A549 (cell line): ENCODE data around the gene PITPNM3. TPM values are rescaled to one million over a fixed set of nuclear protein-coding genes. Genes with fewer than 3 reads are reported as not detected.

Experiments used
- ATAC-seq, 2 experiments: fragments of 200-7000 bp in 1 of 2; fragments of >200 bp in 1 of 2; cut with Nextera tagmentation in 1 of 2; cut with Tn5 transposase in 1 of 2; 3 replicates each; pipeline versions ENCODE4 v1.8.0 to v1.9.1; 2018 to 2020; ENCODE audit warnings: mild to moderate bottlenecking in 1 of 2, moderate library complexity in 1 of 2
- CTCF ChIA-PET: fragments of 300-600 bp; sonication (Branson Sonifier 250); formaldehyde crosslinking; extraction: SDS; loops from one replicate; lab custom pipeline; 2021; ENCODE audit warnings: antibody characterized with exemption, inconsistent platforms; lab: Yijun Ruan, JAX
- POLR2A ChIA-PET: fragments of 350-600 bp; formaldehyde crosslinking; extraction: SDS; loops from one replicate; lab custom pipeline; 2021; ENCODE audit warnings: antibody characterized with exemption, inconsistent platforms; lab: Yijun Ruan, JAX
- DNase-seq, 2 experiments: peaks; one replicate each; pipeline versions ENCODE4 v3.0.0 to v3.0.0-alpha.2; 2011 to 2016; ENCODE audit warnings: low read depth in 1 of 2, low spot score in 1 of 2
- FAIRE-seq: peaks from 2 replicates; lab custom pipeline; 2011; peaks lifted over from hg19 to GRCh38; lab: Jason Lieb, UNC
- H3K27ac ChIP-seq, 2 experiments: fragments of >200 bp; sonication (Bioruptor Twin); formaldehyde crosslinking; 3 replicates each; pipeline ENCODE4 v1.5.1; 2016 to 2017
- H3K4me1 ChIP-seq: fragments of >200 bp; sonication (Bioruptor Twin); formaldehyde crosslinking; 3 replicates; pipeline ENCODE4 v1.6.1; 2016
- H3K4me2 ChIP-seq: fragments of >200 bp; sonication (Bioruptor Twin); formaldehyde crosslinking; 3 replicates; pipeline ENCODE4 v1.6.1; 2016
- H3K4me3 ChIP-seq: fragments of >200 bp; sonication (Bioruptor Twin); formaldehyde crosslinking; 3 replicates; pipeline ENCODE4 v1.5.1; 2016
- H3K9me3 ChIP-seq: fragments of >200 bp; sonication (Bioruptor Twin); formaldehyde crosslinking; 3 replicates; pipeline ENCODE4 v1.6.1; 2016
- CHD4 ChIP-seq: fragments of 200-600 bp; sonication (generic); IDR thresholded peaks from 2 replicates; pipeline ENCODE4 v1.6.1; 2016; ENCODE audit warnings: antibody characterized with exemption, mild to moderate bottlenecking, borderline replicate concordance
- EHMT2 ChIP-seq: fragments of 200-600 bp; sonication (generic); IDR thresholded peaks from 2 replicates; pipeline ENCODE4 v1.6.1; 2016; ENCODE audit warnings: antibody characterized with exemption, low read depth, mild to moderate bottlenecking, moderate library complexity
- EP300 ChIP-seq, 2 experiments: fragments of >200 bp; sonication (Bioruptor Twin); formaldehyde crosslinking; IDR thresholded peaks; 2 replicates in 1 of 2; 3 replicates in 1 of 2; pipeline ENCODE4 v1.6.1; 2016 to 2017
- FOSB ChIP-seq: fragments of 250-450 bp; sonication (Bioruptor Pico); IDR thresholded peaks from 2 replicates; pipeline ENCODE4 v1.5.0; 2020; ENCODE audit warnings: mild to moderate bottlenecking, moderate library complexity
- GATA3 ChIP-seq: IDR thresholded peaks from 2 replicates; pipeline ENCODE4 v1.6.1; 2012; ENCODE audit warnings: borderline replicate concordance
- HDAC2 ChIP-seq: fragments of 200-600 bp; sonication (generic); IDR thresholded peaks from 2 replicates; pipeline ENCODE4 v1.6.1; 2016
- HOXB5 ChIP-seq: fragments of 250-450 bp; sonication (Bioruptor Pico); IDR thresholded peaks from 2 replicates; pipeline ENCODE4 v1.5.0; 2020; ENCODE audit warnings: mild to moderate bottlenecking, moderate library complexity
- JUN ChIP-seq, 2 experiments: fragments of >200 bp; sonication (Bioruptor Twin); formaldehyde crosslinking; IDR thresholded peaks; 2 replicates in 1 of 2; 3 replicates in 1 of 2; pipeline ENCODE4 v1.6.1; 2016 to 2017
- NPAS2 ChIP-seq: fragments of 250-450 bp; sonication (Bioruptor Pico); IDR thresholded peaks from 2 replicates; pipeline ENCODE4 v1.8.0; 2022; ENCODE audit warnings: mild to moderate bottlenecking, moderate library complexity, borderline replicate concordance
- RAD21 ChIP-seq, 2 experiments: fragments of >200 bp in 1 of 2; sonication (Bioruptor Twin) in 1 of 2; formaldehyde crosslinking in 1 of 2; IDR thresholded peaks in 1 of 2; conservative IDR thresholded peaks in 1 of 2; 2 replicates in 1 of 2; 3 replicates in 1 of 2; pipeline ENCODE4 v1.6.1; 2012 to 2018; ENCODE audit warnings: inconsistent platforms in 1 of 2
- SMC3 ChIP-seq: fragments of >200 bp; sonication (Bioruptor Twin); formaldehyde crosslinking; IDR thresholded peaks from 3 replicates; pipeline ENCODE4 v1.6.1; 2018; ENCODE audit warnings: inconsistent platforms
- ZC3H11A ChIP-seq: fragments of 450-650 bp; IDR thresholded peaks from 2 replicates; pipeline ENCODE4 v1.6.1; 2014; ENCODE audit warnings: antibody characterized with exemption, mild to moderate bottlenecking
- ZSCAN20 ChIP-seq: fragments of 250-450 bp; sonication (Bioruptor Pico); IDR thresholded peaks from 2 replicates; pipeline ENCODE4 v1.8.0; 2022; ENCODE audit warnings: mild to moderate bottlenecking, moderate library complexity
- WGBS: methylation state at CpG from one replicate; pipeline ENCODE4 v1.1.6; 2017; ENCODE audit errors: missing lambda C conversion rate; 5-methylcytosine and 5-hydroxymethylcytosine counted together
- polyA plus RNA-seq, 4 experiments: library from polyadenylated mRNA; depleted of rRNA in 3 of 4; stranded (reverse); fragments of >200 nt; fragmentation: RNase III in 1 of 4; extraction: RNeasy Plus Mini Kit Qiagen cat#74134 plus additional on column Dnase treatment in 1 of 4; gene quantifications; 2 replicates in 3 of 4; 3 replicates in 1 of 4; pipeline ENCODE4 v1.2.3, GENCODE V29; 2011 to 2017
- TF ChIP-seq, protein P1 (sequence below): fragments of 250-450 bp; sonication (Bioruptor Pico); IDR thresholded peaks from 2 replicates; pipeline ENCODE4 v1.5.0; 2021; ENCODE audit warnings: mild to moderate bottlenecking, moderate library complexity, borderline replicate concordance
- TF ChIP-seq, protein P2 (sequence below): IDR thresholded peaks from 2 replicates; pipeline ENCODE4 v1.6.1; 2012
- TF ChIP-seq, protein P3 (sequence below): fragments of >200 bp; sonication (Bioruptor Twin); formaldehyde crosslinking; IDR thresholded peaks from 3 replicates; pipeline ENCODE4 v1.5.1; 2016
- TF ChIP-seq, protein P4 (sequence below): IDR thresholded peaks from 2 replicates; pipeline ENCODE4 v1.6.1; 2012; ENCODE audit warnings: low read depth, borderline replicate concordance

PITPNM3 gene
- polyA plus RNA-seq, 2 of the 4 experiments (the other 2 are of a cell fraction), result 0.80 to 2.2 TPM

DNA sequence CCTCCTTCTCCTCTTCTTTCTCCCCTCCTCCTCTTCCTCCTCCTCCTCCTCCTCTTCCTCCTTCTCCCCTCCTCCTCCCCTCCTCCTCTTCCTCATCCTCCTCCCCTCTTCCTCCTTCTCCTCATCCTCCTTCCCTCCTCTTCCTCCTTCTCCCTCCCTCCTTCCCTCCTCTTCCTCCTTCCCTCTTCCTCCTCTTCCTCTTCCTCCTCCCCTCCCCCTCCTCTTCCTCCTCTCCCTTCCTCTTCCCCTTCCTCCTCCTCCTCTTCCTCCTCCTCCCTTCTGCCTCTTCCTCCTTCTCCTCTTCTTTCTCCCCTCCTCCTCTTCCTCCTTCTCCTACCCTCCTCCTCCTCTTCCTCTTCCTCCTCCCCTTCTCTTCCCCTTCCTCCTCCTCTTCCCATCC, 5.1 kb upstream of the PITPNM3 start:
- Histone ChIP-seq H3K4me3 (no peak overlapping the region), H3K27ac (no peak overlapping the region)
- POLR2A ChIA-PET, result no interaction called here

DNA sequence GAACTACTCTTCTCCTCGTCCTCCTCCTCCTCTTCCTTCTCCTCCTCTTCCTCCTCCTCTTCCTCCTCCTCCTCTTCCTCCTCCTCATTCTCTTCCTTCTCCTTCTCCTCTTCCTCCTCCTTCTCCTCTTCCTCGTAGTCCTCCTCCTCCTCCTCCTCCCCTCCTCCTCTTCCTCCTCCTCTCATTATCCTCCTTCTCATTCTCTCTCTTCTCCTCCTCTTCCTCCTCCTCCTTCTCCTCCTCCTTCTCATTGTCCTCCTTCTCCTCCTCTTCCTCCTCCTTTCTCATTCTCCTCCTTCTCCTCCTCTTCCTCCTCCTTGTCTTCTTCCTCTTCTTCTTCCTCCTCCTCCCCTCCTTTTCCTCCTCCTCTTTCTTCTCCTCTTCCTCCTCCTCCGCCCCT, 4.1 kb upstream of the PITPNM3 start:
- ATAC-seq, result no peak
- DNase-seq, result no peak
- Histone ChIP-seq H3K4me2 (no peak overlapping the region), H3K9me3 (no peaks in the 10 kb centered on the region), H3K4me3 (no peak overlapping the region), H3K4me1 (peaks cover 6% of the 10 kb centered on the region; the same call in 2 of the 3 replicates), H3K27ac (no peak overlapping the region)
- WGBS, result 35% methylated on average over 3 of the region's 3 CpGs
- no peak for FAIRE-seq
- POLR2A ChIA-PET, result no interaction called here
- CTCF ChIA-PET, result interaction anchor here (0.7 to 1.8 kb wide), 3 partner anchors 9 to 124 kb away, joined by 3 to 6 read pairs (median 5); no protein-coding TSS in a partner anchor
- TF ChIP-seq ZSCAN20 (CRISPR knock-in tag) (no peak), HDAC2 (0 out of 2 replicates have a peak, but pooled peaks have one; percentile 24)

More for the DNA sequence above, 5.1 kb upstream of the PITPNM3 start:
- Histone ChIP-seq H3K4me2 (no peak overlapping the region), H3K9me3 (no peaks in the 10 kb centered on the region), H3K4me1 (peaks cover 3% of the 10 kb centered on the region; the same call in 1 of the 3 replicates)
- ATAC-seq, result no peak
- no peak for FAIRE-seq
- TF ChIP-seq, protein P1, sequence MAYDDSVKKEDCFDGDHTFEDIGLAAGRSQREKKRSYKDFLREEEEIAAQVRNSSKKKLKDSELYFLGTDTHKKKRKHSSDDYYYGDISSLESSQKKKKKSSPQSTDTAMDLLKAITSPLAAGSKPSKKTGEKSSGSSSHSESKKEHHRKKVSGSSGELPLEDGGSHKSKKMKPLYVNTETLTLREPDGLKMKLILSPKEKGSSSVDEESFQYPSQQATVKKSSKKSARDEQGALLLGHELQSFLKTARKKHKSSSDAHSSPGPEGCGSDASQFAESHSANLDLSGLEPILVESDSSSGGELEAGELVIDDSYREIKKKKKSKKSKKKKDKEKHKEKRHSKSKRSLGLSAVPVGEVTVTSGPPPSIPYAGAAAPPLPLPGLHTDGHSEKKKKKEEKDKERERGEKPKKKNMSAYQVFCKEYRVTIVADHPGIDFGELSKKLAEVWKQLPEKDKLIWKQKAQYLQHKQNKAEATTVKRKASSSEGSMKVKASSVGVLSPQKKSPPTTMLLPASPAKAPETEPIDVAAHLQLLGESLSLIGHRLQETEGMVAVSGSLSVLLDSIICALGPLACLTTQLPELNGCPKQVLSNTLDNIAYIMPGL (CRISPR knock-in tag), result no peak
- TF ChIP-seq, protein P2, sequence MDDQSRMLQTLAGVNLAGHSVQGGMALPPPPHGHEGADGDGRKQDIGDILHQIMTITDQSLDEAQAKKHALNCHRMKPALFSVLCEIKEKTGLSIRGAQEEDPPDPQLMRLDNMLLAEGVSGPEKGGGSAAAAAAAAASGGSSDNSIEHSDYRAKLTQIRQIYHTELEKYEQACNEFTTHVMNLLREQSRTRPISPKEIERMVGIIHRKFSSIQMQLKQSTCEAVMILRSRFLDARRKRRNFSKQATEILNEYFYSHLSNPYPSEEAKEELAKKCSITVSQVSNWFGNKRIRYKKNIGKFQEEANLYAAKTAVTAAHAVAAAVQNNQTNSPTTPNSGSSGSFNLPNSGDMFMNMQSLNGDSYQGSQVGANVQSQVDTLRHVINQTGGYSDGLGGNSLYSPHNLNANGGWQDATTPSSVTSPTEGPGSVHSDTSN, result no peak
- CTCF ChIA-PET, result interaction anchor here (1.2 kb wide), 1 partner anchor 12 kb away, joined by 3 read pairs; no protein-coding TSS in a partner anchor
- no peak for DNase-seq

DNA sequence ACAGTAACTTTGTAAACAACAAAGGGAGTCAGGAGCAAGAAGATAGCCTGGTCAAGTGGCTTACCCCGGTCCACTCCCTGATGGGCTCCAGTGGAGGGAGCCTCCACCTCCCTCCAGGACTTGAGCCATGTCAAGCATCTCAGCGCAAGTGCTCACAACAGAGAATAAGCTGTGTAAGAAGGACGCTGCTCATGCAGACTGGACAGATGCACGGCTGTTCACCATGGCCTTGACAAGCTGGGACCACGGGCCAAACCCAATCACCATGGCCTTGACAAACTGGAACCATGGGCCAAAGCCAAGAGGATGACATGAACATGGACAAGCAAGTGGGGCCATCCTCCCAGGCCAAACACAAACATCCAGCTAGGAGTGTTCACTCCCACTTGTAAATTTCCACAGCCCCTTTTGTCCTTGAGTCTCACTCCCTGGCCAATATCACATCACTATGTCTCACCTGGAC, 3.4 kb upstream of the PITPNM3 start:
- H3K4me2 ChIP-seq, result no peak overlapping the region
- TF ChIP-seq EHMT2 (0 out of 2 replicates have a peak, but pooled peaks have one; percentile 26), EP300 (IDR thresholded peaks at IDR 0.05) (no peak), JUN (IDR thresholded peaks at IDR 0.05) (no peak), HOXB5 (CRISPR knock-in tag) (no peak)
- 71% methylated on average over 5 of the region's 5 CpGs for WGBS
- no peak overlapping the region for H3K4me3 ChIP-seq
- DNase-seq (no peak), ATAC-seq (0 out of 6 replicates have a peak, but pooled peaks of 1 of the 2 experiments have one; percentile 3), FAIRE-seq (no peak)
- H3K9me3 ChIP-seq, result no peaks in the 10 kb centered on the region
- POLR2A ChIA-PET, result no interaction called here
- peaks cover 10% of the 10 kb centered on the region; the same call in 2 of the 3 replicates for H3K4me1 ChIP-seq
- CTCF ChIA-PET, result interaction anchor here (0.7 to 3.3 kb wide), 7 partner anchors 10 to 124 kb away, joined by 3 to 39 read pairs (median 5); no protein-coding TSS in a partner anchor
- H3K27ac ChIP-seq, result no peak overlapping the region

DNA sequence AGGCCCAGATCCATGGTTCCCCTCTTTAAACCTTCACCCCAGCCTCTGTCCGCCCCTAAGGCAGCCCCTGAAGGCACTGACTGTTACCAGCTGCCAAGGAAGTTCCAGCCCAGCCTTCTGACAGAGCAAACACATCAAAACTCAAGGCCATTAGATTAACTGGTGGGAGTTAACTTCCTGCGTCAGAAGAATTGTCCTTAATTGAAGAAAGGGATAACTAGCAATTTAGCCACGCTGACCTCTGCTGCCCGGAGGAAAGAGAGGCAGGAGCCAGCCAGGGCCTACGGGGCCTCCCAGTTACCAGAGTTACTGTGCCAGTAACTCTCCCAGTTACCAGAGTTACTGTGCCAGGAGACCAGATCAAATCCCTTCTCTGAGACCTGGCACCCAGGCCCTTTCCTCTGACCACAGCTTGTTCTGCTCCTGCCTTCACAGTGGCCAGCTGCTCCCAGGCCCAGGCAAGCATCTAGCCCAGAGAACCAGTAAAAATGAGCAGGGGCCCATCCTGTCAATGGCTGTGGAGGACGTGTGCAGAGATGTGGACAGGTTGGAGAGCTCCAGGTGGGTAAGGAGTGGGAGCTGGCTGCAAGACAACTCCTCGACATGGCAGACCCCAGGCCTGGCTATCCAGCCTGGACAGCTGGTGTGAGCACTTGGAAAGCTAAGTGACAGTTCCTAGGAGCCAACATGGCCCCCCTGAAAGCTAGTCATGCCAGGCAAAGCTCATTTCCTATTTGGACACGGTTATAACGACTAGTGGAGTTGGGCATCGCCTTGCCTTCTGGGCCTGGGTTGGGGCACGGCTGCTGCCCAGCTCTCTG, 2.8 kb upstream of the PITPNM3 start:
- CTCF ChIA-PET, result interaction anchor here (1.1 to 3.3 kb wide), 7 partner anchors 9 to 123 kb away, joined by 3 to 39 read pairs (median 5); no protein-coding TSS in a partner anchor

More for the DNA sequence above, 2.8 kb upstream of the PITPNM3 start:
- POLR2A ChIA-PET, result interaction anchor here (1.1 kb wide), 1 partner anchor 70 kb away, joined by 5 read pairs; no protein-coding TSS in a partner anchor
- Histone ChIP-seq H3K4me2 (no peak overlapping the region), H3K4me3 (no peak overlapping the region), H3K4me1 (peaks cover 10% of the 10 kb centered on the region; the same call in 2 of the 3 replicates), H3K27ac (0 out of 6 replicates have a peak overlapping the region, but pooled peaks of 1 of the 2 experiments have one; percentile 10), H3K9me3 (no peaks in the 10 kb centered on the region)
- FAIRE-seq (no peak), DNase-seq (no peak), ATAC-seq (peak; percentile 4 to 7; a peak in 2 of 6 replicates)
- no peak for TF ChIP-seq ZC3H11A
- TF ChIP-seq, protein P2, result no peak
- TF ChIP-seq, protein P3, sequence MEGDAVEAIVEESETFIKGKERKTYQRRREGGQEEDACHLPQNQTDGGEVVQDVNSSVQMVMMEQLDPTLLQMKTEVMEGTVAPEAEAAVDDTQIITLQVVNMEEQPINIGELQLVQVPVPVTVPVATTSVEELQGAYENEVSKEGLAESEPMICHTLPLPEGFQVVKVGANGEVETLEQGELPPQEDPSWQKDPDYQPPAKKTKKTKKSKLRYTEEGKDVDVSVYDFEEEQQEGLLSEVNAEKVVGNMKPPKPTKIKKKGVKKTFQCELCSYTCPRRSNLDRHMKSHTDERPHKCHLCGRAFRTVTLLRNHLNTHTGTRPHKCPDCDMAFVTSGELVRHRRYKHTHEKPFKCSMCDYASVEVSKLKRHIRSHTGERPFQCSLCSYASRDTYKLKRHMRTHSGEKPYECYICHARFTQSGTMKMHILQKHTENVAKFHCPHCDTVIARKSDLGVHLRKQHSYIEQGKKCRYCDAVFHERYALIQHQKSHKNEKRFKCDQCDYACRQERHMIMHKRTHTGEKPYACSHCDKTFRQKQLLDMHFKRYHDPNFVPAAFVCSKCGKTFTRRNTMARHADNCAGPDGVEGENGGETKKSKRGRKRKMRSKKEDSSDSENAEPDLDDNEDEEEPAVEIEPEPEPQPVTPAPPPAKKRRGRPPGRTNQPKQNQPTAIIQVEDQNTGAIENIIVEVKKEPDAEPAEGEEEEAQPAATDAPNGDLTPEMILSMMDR, result 0 out of 3 replicates have a peak, but pooled peaks have one; percentile 7
- TF ChIP-seq SMC3, result peak; percentile 28; the same call in 2 of the 3 replicates
- TF ChIP-seq FOSB (CRISPR knock-in tag), result no peak
- TF ChIP-seq NPAS2 (CRISPR knock-in tag), result no peak
- TF ChIP-seq, protein P4, sequence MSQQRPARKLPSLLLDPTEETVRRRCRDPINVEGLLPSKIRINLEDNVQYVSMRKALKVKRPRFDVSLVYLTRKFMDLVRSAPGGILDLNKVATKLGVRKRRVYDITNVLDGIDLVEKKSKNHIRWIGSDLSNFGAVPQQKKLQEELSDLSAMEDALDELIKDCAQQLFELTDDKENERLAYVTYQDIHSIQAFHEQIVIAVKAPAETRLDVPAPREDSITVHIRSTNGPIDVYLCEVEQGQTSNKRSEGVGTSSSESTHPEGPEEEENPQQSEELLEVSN, result no peak
- peak in 1 of 2 experiments; percentile 19; a peak in 2 of 5 replicates for TF ChIP-seq RAD21 (conservative IDR thresholded peaks at IDR 0.05 in 1 of 2, IDR thresholded peaks at IDR 0.05 in 1 of 2)
- no peak for TF ChIP-seq GATA3
- TF ChIP-seq CHD4, result no peak
- WGBS, result 76% methylated on average over 11 of the region's 11 CpGs
